ENCODE data around the gene CHST7.

DNA sequence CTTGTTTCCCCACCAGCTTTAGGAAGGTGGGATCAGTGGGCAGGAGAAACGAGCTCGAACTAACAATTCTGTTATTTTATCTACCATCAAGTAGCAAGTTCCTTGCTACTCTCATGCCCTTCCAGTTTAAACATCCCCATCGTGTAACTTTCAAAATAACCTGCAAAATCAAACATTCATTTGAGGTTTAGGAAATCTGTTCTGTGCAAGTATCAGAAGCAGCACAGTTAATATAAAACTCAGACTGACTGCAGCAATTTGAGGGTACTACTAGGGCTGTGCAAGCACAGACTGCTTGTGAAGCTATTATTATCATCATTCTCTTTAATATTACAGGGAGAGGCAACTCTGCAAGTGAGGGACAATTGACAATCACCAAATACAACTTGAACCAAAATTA is 48.0 kb downstream of the CHST7 start:
- no peak for TF ChIP-seq EZH2 (IDR thresholded peaks at IDR 0.05; ENCODE audit: low read length, missing control alignments)
- no peak for TF ChIP-seq CTCF (conservative IDR thresholded peaks at IDR 0.05 in 1 of 2, IDR thresholded peaks at IDR 0.05 in 1 of 2; ENCODE audit: low read depth in 1 of 2, low read length in 2 of 2)

Measured in fibroblast of lung (primary cell).